VCaP (cell line): ENCODE measurements around the gene SVIP.

Experiments used
- H3K27ac ChIP-seq: fragments of 450-650 bp; 2 replicates; pipeline ENCODE4 v1.5.1; 2017
- CTCF ChIP-seq: fragments of 450-650 bp; conservative IDR thresholded peaks from 2 replicates; pipeline ENCODE4 v1.5.1; 2017; ENCODE audit warnings: mild to moderate bottlenecking, moderate library complexity

Gene SVIP

GRCh38 chr11:22779850-22780249 lies 49.8 kb downstream of the SVIP start:
- H3K27ac ChIP-seq = no peak overlapping the region
- no peak for TF ChIP-seq CTCF

GRCh38 chr11:22778642-22779041 lies 51.0 kb downstream of the SVIP start:
- H3K27ac ChIP-seq = no peak overlapping the region
- peak; percentile 59 for TF ChIP-seq CTCF

DNA sequence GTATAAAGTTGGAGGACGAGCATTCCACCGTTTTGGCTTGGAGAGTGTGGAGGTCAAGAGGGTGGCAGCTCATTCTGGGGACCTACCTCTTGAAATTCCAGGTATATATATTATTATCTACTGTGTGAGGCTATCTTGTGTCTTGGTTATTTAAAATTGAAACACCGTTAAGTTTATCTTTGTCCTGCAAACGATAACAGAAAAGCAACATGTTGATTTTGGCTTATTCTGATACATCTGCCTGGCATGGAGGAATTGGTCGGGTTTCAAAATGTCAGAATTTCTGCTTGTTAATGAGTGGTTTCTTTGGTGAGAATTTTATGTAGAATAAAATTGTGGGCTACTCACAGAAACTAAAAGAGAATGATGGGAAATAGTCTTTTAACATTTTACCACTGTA lies 54.4 kb downstream of the SVIP start:
- TF ChIP-seq CTCF = no peak
- H3K27ac ChIP-seq = no peak overlapping the region

DNA sequence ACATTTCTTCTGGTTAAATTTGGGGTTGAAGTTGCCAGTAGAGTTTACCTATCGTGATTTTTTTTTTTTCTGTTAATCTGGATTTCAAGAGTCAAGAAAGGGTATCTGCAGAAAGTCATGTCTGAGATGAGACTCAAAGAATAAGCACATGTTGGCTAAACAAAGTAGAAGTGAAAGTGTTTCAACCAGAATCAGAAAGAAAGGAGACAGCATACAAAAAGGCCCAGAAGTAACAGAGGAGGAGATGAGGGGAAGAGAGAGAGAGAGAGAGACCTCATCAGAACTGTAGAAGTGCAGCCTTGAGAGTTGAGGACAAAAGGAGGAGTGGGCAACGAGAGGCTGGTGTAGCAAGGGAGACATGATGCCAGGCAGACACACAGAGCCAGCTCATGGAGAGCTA lies 54.9 kb downstream of the SVIP start:
- TF ChIP-seq CTCF = no peak
- H3K27ac ChIP-seq = no peak overlapping the region

- no peak for TF ChIP-seq CTCF
- no peak overlapping the region for H3K27ac ChIP-seq
Observed at GRCh38 chr11:22769081-22769480, 60.5 kb downstream of the SVIP start.
